Progenitor cell of endocrine pancreas (in vitro differentiated cells): ENCODE measurements around the gene LELP1. TPM values are rescaled to one million over a fixed set of nuclear protein-coding genes. Genes with fewer than 3 reads are reported as not detected.

Experiments used
- DNase-seq: peaks from one replicate; pipeline ENCODE4 v3.0.0; 2021; ENCODE audit warnings: low spot score; ENCODE audit not compliant: unreplicated experiment
- H3K27ac Mint-ChIP-seq: 2 replicates; pipeline ENCODE4 v1.8.0; 2021; ENCODE audit warnings: mild to moderate bottlenecking, moderate library complexity, mixed read lengths
- H3K27me3 Mint-ChIP-seq: 2 replicates; pipeline ENCODE4 v1.8.0; 2021; ENCODE audit warnings: mixed read lengths
- H3K36me3 Mint-ChIP-seq: 2 replicates; pipeline ENCODE4 v1.8.0; 2022; ENCODE audit warnings: mixed read lengths; ENCODE audit not compliant: insufficient read depth
- H3K4me1 Mint-ChIP-seq: 2 replicates; pipeline ENCODE4 v1.8.0; 2021; ENCODE audit warnings: low read depth, mixed read lengths
- H3K4me3 Mint-ChIP-seq: 2 replicates; pipeline ENCODE4 v1.8.0; 2021; ENCODE audit warnings: low read depth, mild to moderate bottlenecking, moderate library complexity, mixed read lengths
- H3K9me3 Mint-ChIP-seq: 2 replicates; pipeline ENCODE4 v1.8.0; 2021; ENCODE audit warnings: low read depth, mixed read lengths
- total RNA-seq: library from RNA; stranded (reverse); gene quantifications from 2 replicates; pipeline ENCODE4 v1.2.1, GENCODE V29; 2021
- TF ChIP-seq, protein P1 (sequence below): fragments of 200-600 bp; sonication (generic); IDR thresholded peaks from one replicate; pipeline ENCODE4 v1.5.0; 2021; ENCODE audit warnings: antibody characterized with exemption, mild to moderate bottlenecking; ENCODE audit not compliant: unreplicated experiment

Gene LELP1
- total RNA-seq, 1 donor from 2014 or later = not detected

DNA sequence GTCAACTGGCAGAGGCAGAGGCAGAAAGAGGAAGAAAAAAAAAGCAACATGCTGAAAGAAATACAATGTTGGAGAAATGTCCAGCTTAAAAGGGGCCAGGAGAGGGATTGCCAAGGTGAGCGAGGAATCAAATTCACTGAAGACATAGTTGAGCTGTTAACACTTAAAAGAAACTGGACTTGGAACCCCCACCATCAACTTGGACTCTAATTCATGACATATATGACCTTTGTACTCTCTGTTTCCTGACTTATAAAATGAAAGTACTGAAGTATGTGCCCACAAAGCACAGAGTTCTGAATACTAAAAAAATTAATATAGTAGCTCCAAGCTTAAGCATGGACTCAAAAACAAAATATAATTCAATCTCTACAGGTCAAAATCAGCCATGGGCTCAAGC lies 30.2 kb downstream of the LELP1 start:
- H3K27ac Mint-ChIP-seq = no peak overlapping the region
- no peak overlapping the region for H3K4me3 Mint-ChIP-seq
- DNase-seq = no peak
- H3K9me3 Mint-ChIP-seq = no peaks in the 10 kb centered on the region
- H3K27me3 Mint-ChIP-seq = peaks cover 15% of the 10 kb centered on the region
- no peaks in the 10 kb centered on the region for H3K4me1 Mint-ChIP-seq
- TF ChIP-seq, protein P1, sequence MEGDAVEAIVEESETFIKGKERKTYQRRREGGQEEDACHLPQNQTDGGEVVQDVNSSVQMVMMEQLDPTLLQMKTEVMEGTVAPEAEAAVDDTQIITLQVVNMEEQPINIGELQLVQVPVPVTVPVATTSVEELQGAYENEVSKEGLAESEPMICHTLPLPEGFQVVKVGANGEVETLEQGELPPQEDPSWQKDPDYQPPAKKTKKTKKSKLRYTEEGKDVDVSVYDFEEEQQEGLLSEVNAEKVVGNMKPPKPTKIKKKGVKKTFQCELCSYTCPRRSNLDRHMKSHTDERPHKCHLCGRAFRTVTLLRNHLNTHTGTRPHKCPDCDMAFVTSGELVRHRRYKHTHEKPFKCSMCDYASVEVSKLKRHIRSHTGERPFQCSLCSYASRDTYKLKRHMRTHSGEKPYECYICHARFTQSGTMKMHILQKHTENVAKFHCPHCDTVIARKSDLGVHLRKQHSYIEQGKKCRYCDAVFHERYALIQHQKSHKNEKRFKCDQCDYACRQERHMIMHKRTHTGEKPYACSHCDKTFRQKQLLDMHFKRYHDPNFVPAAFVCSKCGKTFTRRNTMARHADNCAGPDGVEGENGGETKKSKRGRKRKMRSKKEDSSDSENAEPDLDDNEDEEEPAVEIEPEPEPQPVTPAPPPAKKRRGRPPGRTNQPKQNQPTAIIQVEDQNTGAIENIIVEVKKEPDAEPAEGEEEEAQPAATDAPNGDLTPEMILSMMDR = no peak
- no peaks in the 10 kb centered on the region for H3K36me3 Mint-ChIP-seq

GRCh38 chr1:153238527-153238926 lies 35.3 kb downstream of the LELP1 start:
- no peak for DNase-seq

GRCh38 chr1:153242160-153242559 lies 38.9 kb downstream of the LELP1 start:
- Mint-ChIP-seq H3K36me3 (no peaks in the 10 kb centered on the region), H3K4me3 (no peak overlapping the region), H3K27ac (no peak overlapping the region), H3K4me1 (no peaks in the 10 kb centered on the region), H3K9me3 (no peaks in the 10 kb centered on the region), H3K27me3 (peaks cover 13% of the 10 kb centered on the region)
- DNase-seq = no peak
- TF ChIP-seq, protein P1 = no peak

More at GRCh38 chr1:153238527-153238926, 35.3 kb downstream of the LELP1 start:
- TF ChIP-seq, protein P1 = peak; percentile 44
- no peaks in the 10 kb centered on the region for H3K36me3 Mint-ChIP-seq
- no peak overlapping the region for H3K4me3 Mint-ChIP-seq
- H3K9me3 Mint-ChIP-seq = no peaks in the 10 kb centered on the region
- peaks cover 8% of the 10 kb centered on the region for H3K27me3 Mint-ChIP-seq
- no peak overlapping the region for H3K27ac Mint-ChIP-seq
- H3K4me1 Mint-ChIP-seq = no peaks in the 10 kb centered on the region

- H3K4me1 Mint-ChIP-seq = no peaks in the 10 kb centered on the region
- no peak overlapping the region for H3K4me3 Mint-ChIP-seq
- H3K27me3 Mint-ChIP-seq = peaks cover 25% of the 10 kb centered on the region
- no peaks in the 10 kb centered on the region for H3K9me3 Mint-ChIP-seq
- H3K36me3 Mint-ChIP-seq = no peaks in the 10 kb centered on the region
- no peak overlapping the region for H3K27ac Mint-ChIP-seq
- DNase-seq = no peak
- TF ChIP-seq, protein P1 = no peak
These were observed 42.2 kb downstream of the LELP1 start for GRCh38 chr1:153245466-153245865.

GRCh38 chr1:153246018-153246417 lies 42.8 kb downstream of the LELP1 start:
- H3K36me3 Mint-ChIP-seq = no peaks in the 10 kb centered on the region
- H3K27me3 Mint-ChIP-seq = peaks cover 26% of the 10 kb centered on the region
- no peaks in the 10 kb centered on the region for H3K9me3 Mint-ChIP-seq
- H3K27ac Mint-ChIP-seq = no peak overlapping the region
- TF ChIP-seq, protein P1 = no peak
- H3K4me3 Mint-ChIP-seq = no peak overlapping the region
- H3K4me1 Mint-ChIP-seq = no peaks in the 10 kb centered on the region
- DNase-seq = no peak
